GM23338 (cell line): ENCODE measurements around the gene FTO. TPM values are rescaled to one million over a fixed set of nuclear protein-coding genes. Genes with fewer than 3 reads are reported as not detected.

Experiments used
- ATAC-seq: fragments of 200-7000 bp; cut with Tn5 transposase; 3 replicates; pipeline ENCODE4 v1.9.1; 2020
- DNase-seq: peaks from one replicate; pipeline ENCODE4 v3.0.0-alpha.2; 2015; ENCODE audit warnings: low spot score
- H2AFZ ChIP-seq: fragments of 200-600 bp; sonication (generic); 2 replicates; pipeline ENCODE4 v1.8.0; 2016; ENCODE audit warnings: antibody characterized with exemption, mild to moderate bottlenecking, moderate library complexity
- H3F3A ChIP-seq: fragments of 200-600 bp; sonication (generic); replicated peaks from 2 replicates; pipeline ENCODE4 v1.8.0; 2017; ENCODE audit warnings: antibody characterized with exemption, mixed run types, low read depth
- H3K27ac ChIP-seq: fragments of 200-600 bp; sonication (generic); 2 replicates; pipeline ENCODE4 v1.6.1; 2016; ENCODE audit warnings: low read depth
- H3K27me3 ChIP-seq: fragments of 200-600 bp; sonication (generic); 2 replicates; pipeline ENCODE4 v1.8.0; 2016; ENCODE audit warnings: mild to moderate bottlenecking, mixed run types, moderate library complexity; ENCODE audit not compliant: insufficient read depth
- H3K36me3 ChIP-seq: fragments of 200-600 bp; sonication (generic); 2 replicates; pipeline ENCODE4 v1.8.0; 2016; ENCODE audit warnings: mild to moderate bottlenecking; ENCODE audit not compliant: insufficient read depth
- H3K4me1 ChIP-seq: fragments of 200-600 bp; sonication (generic); 2 replicates; pipeline ENCODE4 v1.8.0; 2016; ENCODE audit warnings: mild to moderate bottlenecking, moderate library complexity; ENCODE audit not compliant: insufficient read depth
- H3K4me2 ChIP-seq: fragments of 200-600 bp; sonication (generic); 2 replicates; pipeline ENCODE4 v1.7.1; 2017; ENCODE audit warnings: mixed run types
- H3K4me3 ChIP-seq: fragments of 200-600 bp; sonication (generic); 2 replicates; pipeline ENCODE4 v1.6.1; 2016; ENCODE audit warnings: mixed run types
- H3K79me2 ChIP-seq: fragments of 200-600 bp; sonication (generic); replicated peaks from 2 replicates; pipeline ENCODE4 v1.8.0; 2017; ENCODE audit warnings: mild to moderate bottlenecking; ENCODE audit not compliant: insufficient read depth
- H3K9me2 ChIP-seq: fragments of 200-600 bp; sonication (generic); 2 replicates; pipeline ENCODE4 v1.8.0; 2017; ENCODE audit not compliant: insufficient read depth
- H4K20me1 ChIP-seq: fragments of 200-600 bp; sonication (generic); replicated peaks from 2 replicates; pipeline ENCODE4 v1.8.0; 2017; ENCODE audit warnings: mild to moderate bottlenecking; ENCODE audit not compliant: insufficient read depth
- H3K27ac Mint-ChIP-seq: 2 replicates; pipeline ENCODE4 v1.8.0; 2020; ENCODE audit warnings: inconsistent platforms, mild to moderate bottlenecking, moderate library complexity, mixed read lengths
- H3K27me3 Mint-ChIP-seq: 3 replicates; pipeline ENCODE4 v1.8.0; 2022; ENCODE audit warnings: low read depth, mild to moderate bottlenecking, moderate library complexity, mixed read lengths, inconsistent platforms; ENCODE audit not compliant: insufficient read depth, poor library complexity
- H3K36me3 Mint-ChIP-seq: 3 replicates; pipeline ENCODE4 v1.8.0; 2021; ENCODE audit warnings: low read depth, mild to moderate bottlenecking, inconsistent platforms, moderate library complexity, mixed read lengths
- H3K4me1 Mint-ChIP-seq: 3 replicates; pipeline ENCODE4 v1.8.0; 2020; ENCODE audit warnings: mild to moderate bottlenecking, inconsistent platforms, mixed read lengths
- H3K4me3 Mint-ChIP-seq: 3 replicates; pipeline ENCODE4 v1.8.0; 2021; ENCODE audit warnings: moderate library complexity, mild to moderate bottlenecking, inconsistent platforms, mixed read lengths
- H3K9me3 Mint-ChIP-seq: 3 replicates; pipeline ENCODE4 v1.8.0; 2020; ENCODE audit warnings: moderate library complexity, mild to moderate bottlenecking, inconsistent platforms, mixed read lengths
- CREB1 ChIP-seq: fragments of 250-450 bp; sonication (Bioruptor Pico); IDR thresholded peaks from 2 replicates; pipeline ENCODE4 v1.5.0; 2020; ENCODE audit warnings: low read depth, mild to moderate bottlenecking, moderate library complexity
- EZH2 ChIP-seq: fragments of 200-600 bp; sonication (generic); IDR thresholded peaks from one replicate; pipeline ENCODE4 v1.8.0; 2017; ENCODE audit warnings: antibody characterized with exemption, mild to moderate bottlenecking, low read depth; ENCODE audit not compliant: unreplicated experiment
- POLR2AphosphoS5 ChIP-seq: IDR thresholded peaks from 2 replicates; pipeline ENCODE4 v1.6.1; 2016; ENCODE audit warnings: antibody characterized with exemption, low read depth
- STAT1 ChIP-seq: IDR thresholded peaks from one replicate; pipeline ENCODE4 v1.6.1; 2016; ENCODE audit warnings: antibody characterized with exemption; ENCODE audit not compliant: unreplicated experiment
- polyA plus RNA-seq: library from polyadenylated mRNA; unstranded; fragments of >200 nt; fragmentation: Nextera tagmentation; extraction: Ambion mirVana; gene quantifications from 2 replicates; pipeline ENCODE4 v1.2.1, GENCODE V29; 2016
- total RNA-seq: library from RNA; depleted of rRNA; stranded (reverse); fragments of >200 nt; shearing (Covaris generic); gene quantifications from 2 replicates; pipeline ENCODE4 v1.2.3, GENCODE V29; 2014
- TF ChIP-seq, protein P1 (sequence below): IDR thresholded peaks from one replicate; pipeline ENCODE4 v1.6.1; 2018; ENCODE audit warnings: antibody characterized with exemption; ENCODE audit not compliant: unreplicated experiment
- TF ChIP-seq, protein P2 (sequence below), 2 experiments: fragments of 200-600 bp in 1 of 2; sonication (generic) in 1 of 2; conservative IDR thresholded peaks; 2 replicates each; pipeline versions ENCODE4 v1.5.1 to v1.6.1; 2016 to 2017; ENCODE audit warnings: antibody characterized with exemption in 2 of 2, low read depth in 2 of 2, mild to moderate bottlenecking in 2 of 2, moderate library complexity in 1 of 2

FTO gene
- total and polyA plus RNA-seq, 2 experiments from 2014 or later = 17.7 to 69.6 TPM

DNA sequence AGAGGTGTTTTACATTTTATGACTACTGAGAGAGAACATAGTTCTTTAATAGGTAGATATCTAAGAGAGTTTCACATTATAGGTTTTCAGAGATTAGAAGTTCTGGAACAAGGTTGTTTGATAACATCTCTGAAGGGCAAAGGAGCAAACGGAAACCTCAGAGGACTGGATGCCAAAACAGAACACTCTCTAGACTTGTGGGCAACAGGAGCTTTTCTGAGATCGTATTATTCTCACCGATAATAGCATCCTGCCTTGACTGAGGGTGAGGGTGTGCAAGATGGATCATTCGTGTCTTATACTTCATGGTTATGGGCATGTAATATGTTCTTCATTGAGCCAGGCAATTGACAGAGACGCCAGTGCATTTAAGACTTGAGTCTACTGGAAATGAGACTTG lies 347.9 kb downstream of the FTO start:
- no peaks in the 10 kb centered on the region for H3K36me3 ChIP-seq
- H3K27me3 ChIP-seq = no peaks in the 10 kb centered on the region
- Mint-ChIP-seq H3K27me3 (peaks cover 1% of the 10 kb centered on the region), H3K27ac (no peak overlapping the region), H3K9me3 (peaks cover 4% of the 10 kb centered on the region; the same call in 2 of the 3 replicates), H3K4me1 (peaks cover 46% of the 10 kb centered on the region), H3K36me3 (peaks cover 7% of the 10 kb centered on the region; the same call in 2 of the 3 replicates), H3K4me3 (no peak overlapping the region)
- 0 out of 2 replicates have a peak, but pooled peaks cover 4% of the 10 kb centered on the region for H3K9me2 ChIP-seq
- H3K79me2 ChIP-seq = no peaks in the 10 kb centered on the region
- H3K4me3 ChIP-seq = no peak overlapping the region
- no peak overlapping the region for H2AFZ ChIP-seq
- DNase-seq = no peak
- H3F3A ChIP-seq = 0 out of 2 replicates have a peak, but pooled peaks cover 3% of the 10 kb centered on the region
- ATAC-seq = no peak
- H3K27ac ChIP-seq = no peak overlapping the region
- no peaks in the 10 kb centered on the region for H4K20me1 ChIP-seq
- no peak overlapping the region for H3K4me2 ChIP-seq
- peaks cover 57% of the 10 kb centered on the region for H3K4me1 ChIP-seq
- TF ChIP-seq STAT1 (no peak), CREB1 (no peak), EZH2 (no peak)
- TF ChIP-seq, protein P1, sequence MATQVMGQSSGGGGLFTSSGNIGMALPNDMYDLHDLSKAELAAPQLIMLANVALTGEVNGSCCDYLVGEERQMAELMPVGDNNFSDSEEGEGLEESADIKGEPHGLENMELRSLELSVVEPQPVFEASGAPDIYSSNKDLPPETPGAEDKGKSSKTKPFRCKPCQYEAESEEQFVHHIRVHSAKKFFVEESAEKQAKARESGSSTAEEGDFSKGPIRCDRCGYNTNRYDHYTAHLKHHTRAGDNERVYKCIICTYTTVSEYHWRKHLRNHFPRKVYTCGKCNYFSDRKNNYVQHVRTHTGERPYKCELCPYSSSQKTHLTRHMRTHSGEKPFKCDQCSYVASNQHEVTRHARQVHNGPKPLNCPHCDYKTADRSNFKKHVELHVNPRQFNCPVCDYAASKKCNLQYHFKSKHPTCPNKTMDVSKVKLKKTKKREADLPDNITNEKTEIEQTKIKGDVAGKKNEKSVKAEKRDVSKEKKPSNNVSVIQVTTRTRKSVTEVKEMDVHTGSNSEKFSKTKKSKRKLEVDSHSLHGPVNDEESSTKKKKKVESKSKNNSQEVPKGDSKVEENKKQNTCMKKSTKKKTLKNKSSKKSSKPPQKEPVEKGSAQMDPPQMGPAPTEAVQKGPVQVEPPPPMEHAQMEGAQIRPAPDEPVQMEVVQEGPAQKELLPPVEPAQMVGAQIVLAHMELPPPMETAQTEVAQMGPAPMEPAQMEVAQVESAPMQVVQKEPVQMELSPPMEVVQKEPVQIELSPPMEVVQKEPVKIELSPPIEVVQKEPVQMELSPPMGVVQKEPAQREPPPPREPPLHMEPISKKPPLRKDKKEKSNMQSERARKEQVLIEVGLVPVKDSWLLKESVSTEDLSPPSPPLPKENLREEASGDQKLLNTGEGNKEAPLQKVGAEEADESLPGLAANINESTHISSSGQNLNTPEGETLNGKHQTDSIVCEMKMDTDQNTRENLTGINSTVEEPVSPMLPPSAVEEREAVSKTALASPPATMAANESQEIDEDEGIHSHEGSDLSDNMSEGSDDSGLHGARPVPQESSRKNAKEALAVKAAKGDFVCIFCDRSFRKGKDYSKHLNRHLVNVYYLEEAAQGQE = no peak
- TF ChIP-seq, protein P2, sequence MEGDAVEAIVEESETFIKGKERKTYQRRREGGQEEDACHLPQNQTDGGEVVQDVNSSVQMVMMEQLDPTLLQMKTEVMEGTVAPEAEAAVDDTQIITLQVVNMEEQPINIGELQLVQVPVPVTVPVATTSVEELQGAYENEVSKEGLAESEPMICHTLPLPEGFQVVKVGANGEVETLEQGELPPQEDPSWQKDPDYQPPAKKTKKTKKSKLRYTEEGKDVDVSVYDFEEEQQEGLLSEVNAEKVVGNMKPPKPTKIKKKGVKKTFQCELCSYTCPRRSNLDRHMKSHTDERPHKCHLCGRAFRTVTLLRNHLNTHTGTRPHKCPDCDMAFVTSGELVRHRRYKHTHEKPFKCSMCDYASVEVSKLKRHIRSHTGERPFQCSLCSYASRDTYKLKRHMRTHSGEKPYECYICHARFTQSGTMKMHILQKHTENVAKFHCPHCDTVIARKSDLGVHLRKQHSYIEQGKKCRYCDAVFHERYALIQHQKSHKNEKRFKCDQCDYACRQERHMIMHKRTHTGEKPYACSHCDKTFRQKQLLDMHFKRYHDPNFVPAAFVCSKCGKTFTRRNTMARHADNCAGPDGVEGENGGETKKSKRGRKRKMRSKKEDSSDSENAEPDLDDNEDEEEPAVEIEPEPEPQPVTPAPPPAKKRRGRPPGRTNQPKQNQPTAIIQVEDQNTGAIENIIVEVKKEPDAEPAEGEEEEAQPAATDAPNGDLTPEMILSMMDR (conservative IDR thresholded peaks at IDR 0.05; ENCODE audit: low read depth in 2 of 2) = no peak

DNA sequence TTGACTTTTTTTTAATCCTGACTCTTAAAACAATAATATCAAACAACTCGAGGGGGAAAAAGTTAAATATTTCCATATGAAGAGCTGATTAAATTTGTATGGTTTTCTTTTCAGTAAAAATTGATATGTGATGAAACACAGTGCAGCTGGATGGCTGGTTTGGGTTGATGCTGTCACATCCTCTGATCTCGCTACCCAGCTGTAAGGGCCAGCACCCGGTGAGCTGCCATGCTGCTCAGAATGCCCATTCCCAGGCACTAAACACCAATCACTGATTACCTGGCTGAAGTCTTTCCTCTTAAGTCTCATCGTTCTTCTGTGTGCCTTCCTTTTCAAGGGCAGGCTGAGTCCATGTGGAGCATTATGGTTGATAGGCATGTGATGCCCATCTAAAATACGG lies 348.3 kb downstream of the FTO start:
- Mint-ChIP-seq H3K27me3 (peaks cover 1% of the 10 kb centered on the region), H3K4me3 (no peak overlapping the region), H3K27ac (no peak overlapping the region), H3K4me1 (peaks cover 46% of the 10 kb centered on the region), H3K36me3 (peaks cover 7% of the 10 kb centered on the region; the same call in 2 of the 3 replicates), H3K9me3 (peaks cover 4% of the 10 kb centered on the region; the same call in 2 of the 3 replicates)
- no peaks in the 10 kb centered on the region for H3K79me2 ChIP-seq
- H4K20me1 ChIP-seq = no peaks in the 10 kb centered on the region
- H3F3A ChIP-seq = 0 out of 2 replicates have a peak, but pooled peaks cover 3% of the 10 kb centered on the region
- H3K27ac ChIP-seq = no peak overlapping the region
- 0 out of 2 replicates have a peak, but pooled peaks cover 4% of the 10 kb centered on the region for H3K9me2 ChIP-seq
- no peak overlapping the region for H3K4me3 ChIP-seq
- peaks cover 57% of the 10 kb centered on the region for H3K4me1 ChIP-seq
- H2AFZ ChIP-seq = no peak overlapping the region
- H3K4me2 ChIP-seq = no peak overlapping the region
- no peaks in the 10 kb centered on the region for H3K27me3 ChIP-seq
- no peaks in the 10 kb centered on the region for H3K36me3 ChIP-seq
- DNase-seq (no peak), ATAC-seq (no peak)
- TF ChIP-seq, protein P1 = no peak
- no peak for TF ChIP-seq POLR2AphosphoS5
- TF ChIP-seq STAT1 = no peak
- TF ChIP-seq CREB1 = no peak
